Hepatocyte (in vitro differentiated cells): ENCODE results near the gene MATR3. TPM values are rescaled to one million over a fixed set of nuclear protein-coding genes. Genes with fewer than 3 reads are reported as not detected.

ENCODE experiments used
- DNase-seq: peaks from one replicate; pipeline ENCODE4 v3.0.0-alpha.2; 2016; ENCODE audit warnings: low spot score
- H2AFZ ChIP-seq: fragments of 200-600 bp; sonication (generic); 2 replicates; pipeline ENCODE4 v1.6.0; 2016; ENCODE audit warnings: antibody characterized with exemption, mild to moderate bottlenecking
- H3K27ac ChIP-seq: fragments of 200-600 bp; sonication (generic); 2 replicates; pipeline ENCODE4 v1.5.1; 2016; ENCODE audit warnings: mild to moderate bottlenecking
- H3K27me3 ChIP-seq: fragments of 200-600 bp; sonication (generic); 2 replicates; pipeline ENCODE4 v1.6.1; 2016
- H3K36me3 ChIP-seq: fragments of 200-600 bp; sonication (generic); replicated peaks from 2 replicates; pipeline ENCODE4 v1.5.1; 2016; ENCODE audit warnings: low read depth; ENCODE audit not compliant: insufficient read depth
- H3K4me1 ChIP-seq: fragments of 200-600 bp; sonication (generic); 2 replicates; pipeline ENCODE4 v1.5.1; 2016; ENCODE audit warnings: mild to moderate bottlenecking, moderate library complexity; ENCODE audit not compliant: insufficient read depth
- H3K4me2 ChIP-seq: fragments of 200-600 bp; sonication (generic); 2 replicates; pipeline ENCODE4 v1.6.0; 2016
- H3K4me3 ChIP-seq: fragments of 200-600 bp; sonication (generic); 2 replicates; pipeline ENCODE4 v1.5.1; 2016; ENCODE audit warnings: mild to moderate bottlenecking
- H3K79me2 ChIP-seq: fragments of 200-600 bp; sonication (generic); 2 replicates; pipeline ENCODE4 v1.6.0; 2017; ENCODE audit warnings: mild to moderate bottlenecking
- H3K9me2 ChIP-seq: fragments of 200-600 bp; sonication (generic); replicated peaks from 2 replicates; pipeline ENCODE4 v1.6.0; 2017; ENCODE audit warnings: mild to moderate bottlenecking; ENCODE audit not compliant: insufficient read depth
- H3K9me3 ChIP-seq: fragments of 200-600 bp; sonication (generic); 2 replicates; pipeline ENCODE4 v1.5.1; 2016; ENCODE audit warnings: low read depth, mild to moderate bottlenecking
- H4K20me1 ChIP-seq: fragments of 200-600 bp; sonication (generic); 2 replicates; pipeline ENCODE4 v1.6.0; 2016; ENCODE audit warnings: mild to moderate bottlenecking; ENCODE audit not compliant: insufficient read depth, poor library complexity, severe bottlenecking
- EZH2 ChIP-seq: fragments of 200-600 bp; sonication (generic); IDR thresholded peaks from 2 replicates; pipeline ENCODE4 v1.6.1; 2016; ENCODE audit warnings: antibody characterized with exemption, mild to moderate bottlenecking, borderline replicate concordance
- EZH2phosphoT487 ChIP-seq: fragments of 200-600 bp; sonication (generic); IDR thresholded peaks from one replicate; pipeline ENCODE4 v1.6.1; 2018; ENCODE audit warnings: antibody characterized with exemption, mild to moderate bottlenecking, low read depth, moderate library complexity; ENCODE audit not compliant: unreplicated experiment, severe bottlenecking
- WGBS: methylation state at CpG from one replicate; pipeline ENCODE4 v1.1.6; 2016; ENCODE audit warnings: low lambda C conversion rate; ENCODE audit errors: missing lambda C conversion rate; 5-methylcytosine and 5-hydroxymethylcytosine counted together
- polyA plus RNA-seq: library from polyadenylated mRNA; unstranded; fragments of >200 nt; fragmentation: Nextera tagmentation; extraction: Ambion mirVana; gene quantifications from 2 replicates; pipeline ENCODE4 v1.2.1, GENCODE V29; 2016
- total RNA-seq: library from RNA; depleted of rRNA; stranded (reverse); fragments of >200 nt; gene quantifications from 2 replicates; pipeline ENCODE4 v1.2.3, GENCODE V29; 2014
- TF ChIP-seq, protein P1 (sequence below): fragments of 200-600 bp; sonication (generic); IDR thresholded peaks from 2 replicates; pipeline ENCODE4 v1.5.1; 2016; ENCODE audit warnings: antibody characterized with exemption, mild to moderate bottlenecking; ENCODE audit not compliant: poor library complexity

MATR3 gene
- total and polyA plus RNA-seq, 2 experiments from 2014 or later = 183 to 355 TPM

- no peak overlapping the region for H3K27ac ChIP-seq
- 97% methylated on average over 3 of the region's 3 CpGs for WGBS
- H3K27me3 ChIP-seq = no peaks in the 10 kb centered on the region
- H3K4me2 ChIP-seq = no peak overlapping the region
- H3K4me1 ChIP-seq = no peaks in the 10 kb centered on the region
- TF ChIP-seq, protein P1, sequence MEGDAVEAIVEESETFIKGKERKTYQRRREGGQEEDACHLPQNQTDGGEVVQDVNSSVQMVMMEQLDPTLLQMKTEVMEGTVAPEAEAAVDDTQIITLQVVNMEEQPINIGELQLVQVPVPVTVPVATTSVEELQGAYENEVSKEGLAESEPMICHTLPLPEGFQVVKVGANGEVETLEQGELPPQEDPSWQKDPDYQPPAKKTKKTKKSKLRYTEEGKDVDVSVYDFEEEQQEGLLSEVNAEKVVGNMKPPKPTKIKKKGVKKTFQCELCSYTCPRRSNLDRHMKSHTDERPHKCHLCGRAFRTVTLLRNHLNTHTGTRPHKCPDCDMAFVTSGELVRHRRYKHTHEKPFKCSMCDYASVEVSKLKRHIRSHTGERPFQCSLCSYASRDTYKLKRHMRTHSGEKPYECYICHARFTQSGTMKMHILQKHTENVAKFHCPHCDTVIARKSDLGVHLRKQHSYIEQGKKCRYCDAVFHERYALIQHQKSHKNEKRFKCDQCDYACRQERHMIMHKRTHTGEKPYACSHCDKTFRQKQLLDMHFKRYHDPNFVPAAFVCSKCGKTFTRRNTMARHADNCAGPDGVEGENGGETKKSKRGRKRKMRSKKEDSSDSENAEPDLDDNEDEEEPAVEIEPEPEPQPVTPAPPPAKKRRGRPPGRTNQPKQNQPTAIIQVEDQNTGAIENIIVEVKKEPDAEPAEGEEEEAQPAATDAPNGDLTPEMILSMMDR = no peak
- no peak for TF ChIP-seq EZH2
- no peak for TF ChIP-seq EZH2phosphoT487
- no peak overlapping the region for H3K4me3 ChIP-seq
- H3K79me2 ChIP-seq = peaks cover 2% of the 10 kb centered on the region
- H3K9me2 ChIP-seq = no peaks in the 10 kb centered on the region
- H3K36me3 ChIP-seq = no peaks in the 10 kb centered on the region
- H4K20me1 ChIP-seq = no peaks in the 10 kb centered on the region
- DNase-seq = no peak
- H3K9me3 ChIP-seq = no peaks in the 10 kb centered on the region
- H2AFZ ChIP-seq = no peak overlapping the region
These were observed 7.7 kb upstream of the MATR3 start for GRCh38 chr5:139285651-139286392.

DNA sequence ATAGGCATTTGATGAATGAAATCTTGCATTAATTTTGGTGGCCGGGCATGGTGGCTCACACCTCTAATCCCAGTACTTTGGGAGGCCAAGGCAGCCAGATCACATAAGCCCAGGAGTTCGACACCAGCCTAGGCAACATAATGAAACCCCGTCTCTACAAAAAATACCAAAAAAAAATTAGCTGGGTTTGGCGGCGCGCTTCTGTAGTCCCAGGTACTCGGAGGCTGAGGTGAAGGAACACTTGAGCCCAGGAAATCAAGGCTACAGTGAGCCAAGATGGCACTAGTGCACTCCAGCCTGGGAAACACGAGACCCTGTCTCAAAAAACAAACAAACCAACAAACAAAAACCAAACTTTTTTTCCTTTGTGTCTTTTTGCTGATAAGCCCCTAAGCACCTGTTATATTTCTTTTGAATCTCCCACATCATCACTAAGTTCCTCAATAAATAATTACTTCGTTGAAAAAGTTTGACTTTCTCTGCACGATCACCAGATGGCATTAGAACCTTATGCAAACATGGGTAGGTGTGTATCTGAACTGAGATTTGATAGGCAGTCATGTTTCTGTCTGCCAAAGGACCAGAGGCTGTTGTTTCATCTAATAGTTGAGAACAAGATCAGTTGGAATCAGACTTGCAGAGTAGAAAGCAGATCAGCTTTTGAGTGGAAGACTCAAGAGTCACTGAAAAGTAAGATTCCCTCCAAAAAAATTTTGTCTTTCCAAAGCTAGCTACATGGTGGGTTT is 5.5 kb upstream of the MATR3 start:
- Histone ChIP-seq H3K36me3 (no peaks in the 10 kb centered on the region), H3K9me2 (no peaks in the 10 kb centered on the region), H4K20me1 (no peaks in the 10 kb centered on the region), H3K4me2 (no peak overlapping the region), H3K27ac (no peak overlapping the region), H3K4me3 (no peak overlapping the region), H2AFZ (no peak overlapping the region), H3K4me1 (no peaks in the 10 kb centered on the region), H3K27me3 (no peaks in the 10 kb centered on the region), H3K9me3 (no peaks in the 10 kb centered on the region), H3K79me2 (no peaks in the 10 kb centered on the region)
- WGBS = 75% methylated on average over 10 of the region's 10 CpGs
- no peak for DNase-seq
- no peak for TF ChIP-seq EZH2phosphoT487
- TF ChIP-seq, protein P1 = peak; percentile 26
- TF ChIP-seq EZH2 = no peak

GRCh38 chr5:139291051-139291450 is 2.5 kb upstream of the MATR3 start:
- no peak overlapping the region for H3K27ac ChIP-seq
- no peaks in the 10 kb centered on the region for H3K27me3 ChIP-seq
- H3K4me2 ChIP-seq = no peak overlapping the region
- peaks cover 6% of the 10 kb centered on the region for H3K4me1 ChIP-seq
- no peak overlapping the region for H2AFZ ChIP-seq
- no peaks in the 10 kb centered on the region for H3K9me3 ChIP-seq
- no peaks in the 10 kb centered on the region for H3K9me2 ChIP-seq
- 96% methylated on average over 2 of the region's 2 CpGs for WGBS
- H3K36me3 ChIP-seq = no peaks in the 10 kb centered on the region
- peaks cover 14% of the 10 kb centered on the region for H4K20me1 ChIP-seq
- DNase-seq = no peak
- TF ChIP-seq EZH2 (no peak), EZH2phosphoT487 (no peak)
- TF ChIP-seq, protein P1 = no peak
- H3K4me3 ChIP-seq = no peak overlapping the region
- H3K79me2 ChIP-seq = peaks cover 17% of the 10 kb centered on the region
